GM21367 (cell line): ENCODE results near the gene KISS1.

Experiments used
- ATAC-seq: cut with Tn5 transposase; IDR thresholded peaks from one replicate; pipeline ENCODE4 v1.9.1; 2021; ENCODE audit not compliant: unreplicated experiment

KISS1 gene

DNA sequence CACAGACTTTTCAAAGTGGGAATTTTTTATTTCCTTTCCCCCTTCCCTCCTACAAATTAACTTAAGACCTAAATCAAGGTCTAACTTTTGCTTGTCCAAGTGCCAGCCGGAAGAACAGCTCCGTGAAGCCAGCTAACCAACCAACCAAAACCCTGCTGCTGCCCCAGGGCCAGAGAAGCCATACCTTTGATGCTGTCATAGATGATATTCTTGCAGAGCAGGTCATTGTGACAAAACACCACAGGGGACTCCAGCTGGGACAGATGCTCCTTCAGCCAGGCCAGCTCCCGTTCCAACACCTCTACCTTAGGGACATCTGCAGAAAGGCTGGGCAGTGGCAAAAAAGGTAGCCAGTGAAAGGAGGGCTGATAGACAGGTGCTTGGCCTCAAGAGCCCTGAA is 55.2 kb downstream of the KISS1 start:
- ATAC-seq, result no peak
